HG03196 (cell line): ENCODE measurements around the gene GRIK4.

Experiments used
- ATAC-seq: cut with Tn5 transposase; IDR thresholded peaks from one replicate; pipeline ENCODE4 v1.9.1; 2021; ENCODE audit not compliant: unreplicated experiment

The GRIK4 gene

GRCh38 chr11:120523196-120523595, 11.6 kb downstream of the GRIK4 start:
- no peak for ATAC-seq

DNA sequence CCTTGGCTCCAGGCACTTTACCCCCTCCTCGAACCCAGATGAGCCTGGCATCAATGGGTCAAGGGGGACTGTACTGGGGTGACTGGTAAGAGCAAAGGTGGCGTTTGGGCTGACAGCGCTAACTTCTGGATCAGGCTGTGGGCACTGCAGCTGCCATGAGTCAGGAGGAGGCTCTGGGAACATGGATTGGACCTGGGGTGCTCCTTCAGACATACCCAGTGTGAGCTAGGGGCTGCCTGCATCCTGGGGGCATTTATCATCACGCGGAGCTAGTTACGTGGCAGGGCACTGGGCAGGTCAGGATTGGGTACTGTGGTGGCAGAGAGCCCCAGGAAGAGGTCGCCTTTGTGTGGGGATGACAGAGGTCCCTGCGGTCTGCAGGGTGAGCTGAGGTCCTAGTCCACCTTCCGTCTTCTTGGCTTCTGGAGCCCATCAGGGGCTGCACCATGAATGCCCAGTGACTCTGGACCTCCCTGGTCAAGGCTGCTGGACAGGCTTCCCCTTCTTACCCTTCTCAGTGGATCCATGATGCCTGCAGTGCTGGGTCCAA, 13.1 kb downstream of the GRIK4 start:
- ATAC-seq: no peak

- no peak for ATAC-seq
Measured at GRCh38 chr11:120525261-120526171, 14.0 kb downstream of the GRIK4 start.

- ATAC-seq: no peak
Measured at GRCh38 chr11:120526241-120526640, 14.7 kb downstream of the GRIK4 start.

DNA sequence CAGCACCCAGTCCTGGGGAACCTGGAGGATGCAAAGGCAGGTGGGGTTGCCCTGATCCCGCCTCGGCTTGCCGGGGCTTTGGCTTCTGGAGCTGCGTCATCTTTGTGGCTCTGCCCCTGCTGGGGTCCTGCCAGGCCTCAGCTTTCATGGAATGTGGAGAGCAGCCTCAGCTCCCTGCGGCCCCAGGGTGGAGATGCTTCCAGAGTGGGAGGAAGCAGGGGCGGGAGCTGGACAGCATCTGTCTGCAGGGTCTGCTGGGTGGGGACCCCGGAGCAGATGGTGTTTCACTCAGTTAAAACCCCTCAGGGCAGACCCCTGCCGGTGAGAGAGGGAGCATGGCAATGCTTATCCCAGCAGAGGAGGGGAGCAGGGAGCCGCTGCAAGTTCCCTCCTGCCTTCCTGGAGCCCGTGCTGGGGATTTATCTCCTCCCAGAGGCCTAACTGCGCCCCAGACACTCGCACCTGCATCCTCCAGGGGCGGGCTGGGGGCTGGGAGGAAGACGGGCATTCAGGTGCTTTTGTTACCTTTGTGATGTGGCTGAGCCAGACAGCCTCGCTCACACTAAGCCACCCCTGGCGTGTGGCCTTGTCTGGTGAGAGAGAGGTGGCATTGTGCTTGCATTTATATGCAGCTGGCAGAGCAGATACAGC, 15.7 kb downstream of the GRIK4 start:
- ATAC-seq: no peak

GRCh38 chr11:120528749-120529148, 17.2 kb downstream of the GRIK4 start:
- ATAC-seq: no peak

DNA sequence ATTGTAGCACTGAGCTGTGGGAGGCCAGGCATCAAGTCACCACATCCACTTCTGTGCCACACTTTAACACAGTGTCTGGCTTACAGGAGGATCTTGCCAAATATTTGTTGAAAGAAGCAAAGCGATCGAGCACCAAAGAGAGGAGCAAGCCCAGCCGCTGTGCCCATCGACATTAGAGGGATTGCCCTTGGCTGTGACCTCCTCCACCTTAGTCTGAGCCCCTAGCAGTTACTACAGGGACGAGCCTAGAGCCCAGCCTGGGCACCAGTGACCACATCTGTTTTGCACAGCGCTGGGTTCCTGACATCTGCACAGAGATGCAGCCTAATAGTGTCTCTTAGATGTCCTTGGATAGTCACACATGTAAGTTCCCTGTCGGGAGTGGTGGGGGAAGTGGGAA, 17.7 kb downstream of the GRIK4 start:
- no peak for ATAC-seq

DNA sequence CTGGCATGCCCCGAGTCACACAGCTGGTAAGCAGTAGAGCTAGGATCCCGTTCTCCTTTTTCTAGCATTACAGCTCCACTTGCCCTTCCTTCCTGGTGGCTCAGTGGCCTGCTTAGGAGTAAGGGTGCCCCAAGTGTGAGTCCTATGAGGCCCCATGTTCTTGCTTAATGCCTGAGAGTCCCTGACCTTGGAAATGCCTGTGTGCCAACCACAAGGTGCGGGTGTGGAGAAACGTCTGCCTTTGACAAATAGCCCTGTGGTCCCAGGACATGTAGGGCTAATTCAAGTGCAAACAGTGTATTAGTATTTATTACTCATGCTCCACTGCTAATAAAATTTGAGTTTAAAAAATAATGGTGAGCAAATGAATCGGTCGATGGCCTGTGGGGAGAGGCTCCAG, 18.4 kb downstream of the GRIK4 start:
- no peak for ATAC-seq

DNA sequence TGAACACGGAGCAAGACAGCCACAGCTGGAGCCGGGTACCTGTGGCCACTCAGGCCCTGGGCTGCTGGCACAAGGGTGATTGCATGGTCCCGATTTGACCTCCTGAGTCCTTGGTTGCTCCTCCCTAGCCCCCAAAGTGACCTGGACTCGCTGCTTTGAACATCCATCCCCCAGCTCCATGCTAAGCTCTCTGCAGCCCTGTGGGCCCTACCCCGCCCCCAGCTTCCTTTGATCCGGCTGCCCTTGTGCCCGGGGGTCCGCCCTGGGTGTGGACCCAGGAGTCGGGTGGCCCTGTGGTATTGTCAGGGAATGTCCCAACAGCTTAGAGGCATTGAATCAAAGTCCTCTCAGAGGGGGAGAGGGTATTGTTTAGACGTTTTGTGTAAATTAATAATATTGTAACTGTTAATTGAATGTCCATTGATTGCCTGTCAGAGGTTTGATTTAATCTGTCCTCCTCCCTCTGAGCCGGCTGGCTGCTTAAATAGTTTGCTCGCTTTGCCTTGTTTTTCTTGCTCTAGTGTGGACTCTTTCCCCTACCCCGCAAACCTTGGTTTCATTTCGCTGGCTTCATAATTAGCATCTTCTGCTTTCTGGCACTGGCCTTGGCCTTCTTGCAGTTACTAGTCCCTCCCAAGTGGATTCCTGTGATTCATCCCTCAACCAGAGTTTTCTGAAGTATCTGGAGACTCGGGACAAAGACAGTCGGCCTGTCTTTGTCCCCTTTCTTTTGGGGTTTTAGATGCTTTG, 20.7 kb downstream of the GRIK4 start:
- no peak for ATAC-seq

GRCh38 chr11:120532832-120533196, 21.3 kb downstream of the GRIK4 start:
- ATAC-seq: no peak

GRCh38 chr11:120536091-120536796, 24.7 kb downstream of the GRIK4 start:
- no peak for ATAC-seq

GRCh38 chr11:120536797-120537169, 25.2 kb downstream of the GRIK4 start:
- no peak for ATAC-seq

DNA sequence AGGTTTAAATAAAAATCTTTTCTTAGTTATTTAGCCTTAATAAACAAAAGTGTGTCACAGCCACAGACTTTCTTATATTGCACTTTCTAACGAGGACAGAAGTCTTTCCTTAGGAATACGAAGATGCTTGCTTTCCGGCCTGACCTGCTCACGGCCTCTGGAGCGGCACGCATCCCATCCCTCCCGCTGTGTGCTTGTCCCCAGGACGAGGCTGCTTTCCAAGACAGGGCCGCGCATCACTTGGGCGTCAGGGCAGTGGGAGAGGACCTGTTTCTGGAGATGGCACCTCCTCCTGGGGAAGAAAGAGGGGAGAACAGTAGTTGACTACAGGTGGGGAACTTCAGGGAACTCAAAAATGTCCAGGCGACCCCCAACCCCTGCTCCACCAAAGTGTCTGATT, 26.4 kb downstream of the GRIK4 start:
- ATAC-seq: no peak

GRCh38 chr11:120538707-120539106, 27.2 kb downstream of the GRIK4 start:
- no peak for ATAC-seq

DNA sequence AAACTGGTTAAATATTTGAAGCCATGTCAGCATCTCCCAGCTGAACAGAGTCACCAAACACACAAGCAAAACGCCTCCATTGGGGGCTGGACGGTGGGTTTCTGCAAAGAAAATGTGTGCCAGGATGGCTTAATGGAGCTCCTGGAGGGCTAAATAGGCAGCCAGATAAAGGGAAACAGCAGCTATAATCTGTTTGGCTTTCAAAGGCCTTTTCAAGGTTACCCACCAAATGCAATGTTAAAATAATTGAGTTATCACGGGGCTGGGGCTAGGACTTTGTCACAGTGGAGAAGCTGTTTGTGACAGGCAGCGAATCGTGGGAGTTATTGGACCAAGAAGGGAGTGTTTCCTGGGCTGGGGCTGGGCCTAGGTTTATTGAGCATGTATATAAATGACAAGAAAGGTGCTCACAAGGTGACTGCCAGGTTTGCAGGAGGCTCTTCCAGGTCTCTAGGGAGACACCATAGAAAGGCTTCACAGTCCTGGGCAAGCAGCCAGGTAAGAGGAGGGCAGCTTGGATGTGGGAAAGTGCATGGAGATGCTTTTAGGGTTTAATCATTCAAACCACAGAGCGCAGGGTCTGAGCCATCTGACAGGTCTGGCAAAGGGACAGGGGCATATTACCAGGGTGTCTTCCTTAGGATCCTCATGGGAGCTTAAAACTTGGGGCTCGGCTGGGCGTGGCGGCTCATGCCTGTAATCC, 28.3 kb downstream of the GRIK4 start:
- ATAC-seq: no peak

GRCh38 chr11:120540744-120541465, 29.4 kb downstream of the GRIK4 start:
- ATAC-seq: no peak

DNA sequence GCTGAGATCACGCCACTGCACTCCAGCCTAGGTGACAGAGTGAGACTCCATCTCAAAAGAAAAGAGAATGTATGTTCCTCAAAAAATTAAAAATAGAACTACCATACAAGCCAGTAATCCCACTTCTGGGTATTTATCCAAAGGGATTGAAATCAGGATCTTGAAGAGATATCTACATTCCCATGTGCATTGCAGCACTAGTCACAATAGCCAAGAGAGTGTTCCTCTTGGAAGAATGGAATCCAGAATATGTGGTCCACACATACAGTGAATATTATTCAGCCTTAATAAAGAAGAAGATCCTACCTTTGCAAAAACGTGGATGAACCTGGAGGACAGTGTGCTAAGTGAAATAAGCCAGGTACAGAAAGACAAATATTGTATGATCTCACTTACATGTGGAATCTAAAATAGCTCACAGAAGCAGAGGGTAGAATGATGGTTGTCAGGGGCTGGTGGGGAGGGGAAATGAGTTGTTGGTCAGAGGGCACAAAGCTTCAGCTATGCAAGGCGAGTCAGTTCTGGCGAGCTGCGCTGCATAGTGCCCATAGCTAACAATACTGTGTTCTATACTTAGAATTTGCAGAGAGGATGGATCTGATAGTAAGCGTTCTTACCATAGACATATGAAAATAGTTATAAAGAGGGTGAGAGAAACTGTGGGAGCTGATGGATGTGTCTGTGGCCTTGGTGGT, 32.1 kb downstream of the GRIK4 start:
- no peak for ATAC-seq

- no peak for ATAC-seq
Measured at GRCh38 chr11:120545813-120546212, 34.3 kb downstream of the GRIK4 start.
